ENCODE data around the gene HMGB1.

Gene HMGB1

GRCh38 chr13:30435911-30436451, 29.8 kb downstream of the HMGB1 start:
- no peak overlapping the region for H3K4me3 ChIP-seq (ENCODE audit: control insufficient read depth, low read depth, low read length)
- DNase-seq (ENCODE audit: low read depth), result no peak
- no peak for TF ChIP-seq CTCF (conservative IDR thresholded peaks at IDR 0.05; ENCODE audit: control insufficient read depth, insufficient read depth, low read depth, low read length)

GRCh38 chr13:30431269-30431940, 34.3 kb downstream of the HMGB1 start:
- no peak overlapping the region for H3K4me3 ChIP-seq (ENCODE audit: control insufficient read depth, low read depth, low read length)
- no peak for TF ChIP-seq CTCF (conservative IDR thresholded peaks at IDR 0.05; ENCODE audit: control insufficient read depth, insufficient read depth, low read depth, low read length)
- peak; percentile 57 for DNase-seq (ENCODE audit: low read depth)

GRCh38 chr13:30429721-30430694, 35.7 kb downstream of the HMGB1 start:
- peak; percentile 95 for DNase-seq (ENCODE audit: low read depth)
- TF ChIP-seq CTCF (conservative IDR thresholded peaks at IDR 0.05; ENCODE audit: control insufficient read depth, insufficient read depth, low read depth, low read length), result no peak
- no peak overlapping the region for H3K4me3 ChIP-seq (ENCODE audit: control insufficient read depth, low read depth, low read length)

GRCh38 chr13:30429235-30429634, 36.5 kb downstream of the HMGB1 start:
- H3K4me3 ChIP-seq (ENCODE audit: control insufficient read depth, low read depth, low read length), result no peak overlapping the region
- TF ChIP-seq CTCF (conservative IDR thresholded peaks at IDR 0.05; ENCODE audit: control insufficient read depth, insufficient read depth, low read depth, low read length), result no peak
- DNase-seq (ENCODE audit: low read depth), result no peak

- TF ChIP-seq CTCF (conservative IDR thresholded peaks at IDR 0.05; ENCODE audit: control insufficient read depth, insufficient read depth, low read depth, low read length), result no peak
- H3K4me3 ChIP-seq (ENCODE audit: control insufficient read depth, low read depth, low read length), result no peak overlapping the region
Measured at GRCh38 chr13:30423891-30424290, 41.8 kb downstream of the HMGB1 start.

GRCh38 chr13:30422054-30422839, 43.5 kb downstream of the HMGB1 start, which contains the start of gene UBE2L5:
Gene UBE2L5 (plus strand): TSS chr13:30422493. CDS start chr13:30427991, 5,498 bp downstream.
- H3K4me3 ChIP-seq (ENCODE audit: control insufficient read depth, low read depth, low read length), result peak within 1 kb of the TSS; percentile 66
- DNase-seq (ENCODE audit: low read depth), result peak; percentile 84
- TF ChIP-seq CTCF (conservative IDR thresholded peaks at IDR 0.05; ENCODE audit: control insufficient read depth, insufficient read depth, low read depth, low read length), result no peak

More at GRCh38 chr13:30423891-30424290, 41.8 kb downstream of the HMGB1 start:
- DNase-seq (ENCODE audit: low read depth), result no peak

All from fibroblast of mammary gland (primary cell).